Neural crest cell (in vitro differentiated cells): Measurements from ENCODE around the gene AUTS2. TPM values are rescaled to one million over a fixed set of nuclear protein-coding genes. Genes with fewer than 3 reads are reported as not detected.

Experiments used
- DNase-seq: peaks from one replicate; pipeline ENCODE4 v3.0.0; 2021; ENCODE audit warnings: low read depth, mixed read lengths, low spot score
- H3K27ac Mint-ChIP-seq: one replicate; pipeline ENCODE4 v1.8.0; 2021; ENCODE audit warnings: mild to moderate bottlenecking, mixed read lengths; ENCODE audit not compliant: unreplicated experiment
- H3K27me3 Mint-ChIP-seq: 2 replicates; pipeline ENCODE4 v1.8.0; 2021; ENCODE audit warnings: low read depth, mild to moderate bottlenecking, mixed read lengths
- H3K36me3 Mint-ChIP-seq: 2 replicates; pipeline ENCODE4 v1.8.0; 2021; ENCODE audit warnings: low read depth, mild to moderate bottlenecking, mixed read lengths
- H3K4me1 Mint-ChIP-seq: 2 replicates; pipeline ENCODE4 v1.8.0; 2021; ENCODE audit warnings: mixed read lengths
- H3K4me3 Mint-ChIP-seq: one replicate; pipeline ENCODE4 v1.8.0; 2021; ENCODE audit warnings: mild to moderate bottlenecking, mixed read lengths
- H3K9me3 Mint-ChIP-seq: 2 replicates; pipeline ENCODE4 v1.8.0; 2021; ENCODE audit warnings: mixed read lengths
- CTCF ChIP-seq: fragments of 200-600 bp; sonication (generic); conservative IDR thresholded peaks from 2 replicates; pipeline ENCODE4 v1.5.0; 2021; ENCODE audit warnings: antibody characterized with exemption, mild to moderate bottlenecking
- total RNA-seq: library from RNA; stranded (reverse); gene quantifications from 2 replicates; pipeline ENCODE4 v1.2.1, GENCODE V29; 2021

The AUTS2 gene
- total RNA-seq, 1 donor from 2014 or later = 152 TPM

DNA sequence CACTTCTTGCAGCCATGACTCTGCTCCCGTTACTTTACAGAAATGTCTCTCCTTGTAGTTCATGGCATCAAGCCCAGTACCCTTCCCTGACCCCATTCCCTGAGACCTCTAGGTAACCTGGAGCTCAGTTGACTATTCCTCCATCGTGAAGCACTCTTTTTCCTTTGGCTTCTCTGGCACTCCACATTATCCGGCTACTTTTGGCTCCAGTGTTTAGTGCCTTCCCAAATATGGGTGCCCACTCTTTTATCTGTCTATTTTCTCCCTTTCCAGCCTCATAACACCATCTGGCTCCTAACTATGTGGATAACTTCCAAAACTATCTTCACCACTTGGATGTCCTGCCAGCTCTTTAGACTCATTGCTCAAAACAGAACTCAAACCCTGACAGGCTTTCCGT lies 788.9 kb downstream of the AUTS2 start:
- H3K4me3 Mint-ChIP-seq = no peak overlapping the region

GRCh38 chr7:70389531-70390151 lies 791.4 kb downstream of the AUTS2 start:
- no peak for TF ChIP-seq CTCF
- no peak for DNase-seq
- Mint-ChIP-seq H3K36me3 (no peaks in the 10 kb centered on the region), H3K4me3 (no peak overlapping the region), H3K4me1 (peaks cover 19% of the 10 kb centered on the region), H3K9me3 (no peaks in the 10 kb centered on the region), H3K27me3 (no peaks in the 10 kb centered on the region), H3K27ac (no peak overlapping the region)

More for the DNA sequence above, 788.9 kb downstream of the AUTS2 start:
- Mint-ChIP-seq H3K4me1 (peaks cover 4% of the 10 kb centered on the region), H3K27ac (no peak overlapping the region), H3K9me3 (no peaks in the 10 kb centered on the region), H3K36me3 (no peaks in the 10 kb centered on the region), H3K27me3 (no peaks in the 10 kb centered on the region)
- TF ChIP-seq CTCF = no peak
- DNase-seq = no peak

- Mint-ChIP-seq H3K36me3 (no peaks in the 10 kb centered on the region), H3K27me3 (no peaks in the 10 kb centered on the region), H3K9me3 (no peaks in the 10 kb centered on the region), H3K4me3 (no peak overlapping the region), H3K4me1 (peaks cover 19% of the 10 kb centered on the region), H3K27ac (no peak overlapping the region)
- no peak for DNase-seq
- TF ChIP-seq CTCF = no peak
These were observed 792.0 kb downstream of the AUTS2 start for GRCh38 chr7:70390251-70390650.

GRCh38 chr7:70392256-70392876 lies 794.1 kb downstream of the AUTS2 start:
- Mint-ChIP-seq H3K9me3 (no peaks in the 10 kb centered on the region), H3K27ac (no peak overlapping the region), H3K36me3 (no peaks in the 10 kb centered on the region), H3K27me3 (no peaks in the 10 kb centered on the region), H3K4me1 (peaks cover 19% of the 10 kb centered on the region), H3K4me3 (no peak overlapping the region)
- TF ChIP-seq CTCF = no peak
- no peak for DNase-seq

GRCh38 chr7:70392877-70393435 lies 794.7 kb downstream of the AUTS2 start:
- DNase-seq = peak; percentile 30
- H3K36me3 Mint-ChIP-seq = no peaks in the 10 kb centered on the region

More at GRCh38 chr7:70392877-70393435, 794.7 kb downstream of the AUTS2 start:
- H3K9me3 Mint-ChIP-seq = no peaks in the 10 kb centered on the region
- H3K4me1 Mint-ChIP-seq = peaks cover 19% of the 10 kb centered on the region
- H3K27me3 Mint-ChIP-seq = no peaks in the 10 kb centered on the region
- TF ChIP-seq CTCF = no peak
- no peak overlapping the region for H3K4me3 Mint-ChIP-seq
- H3K27ac Mint-ChIP-seq = no peak overlapping the region
